Upper lobe of left lung (tissue), 4 donors: ENCODE measurements around the gene TSPEAR.

Source experiments
- POLR2AphosphoS5 ChIP-seq, 2 donors: sonication (generic); formaldehyde crosslinking; IDR thresholded peaks; one replicate each; pipeline ENCODE4 v1.5.1; 2017; ENCODE audit warnings: antibody characterized with exemption in 2 of 2
- TF ChIP-seq, protein P1 (sequence below), 6 experiments: fragments of 450-650 bp in 4 of 6; fragments of 200-600 bp in 2 of 6; sonication (generic) in 2 of 6; IDR thresholded peaks; one replicate each; pipeline ENCODE4 v1.5.1; 2016 to 2019; ENCODE audit warnings: antibody characterized with exemption in 6 of 6

DNA sequence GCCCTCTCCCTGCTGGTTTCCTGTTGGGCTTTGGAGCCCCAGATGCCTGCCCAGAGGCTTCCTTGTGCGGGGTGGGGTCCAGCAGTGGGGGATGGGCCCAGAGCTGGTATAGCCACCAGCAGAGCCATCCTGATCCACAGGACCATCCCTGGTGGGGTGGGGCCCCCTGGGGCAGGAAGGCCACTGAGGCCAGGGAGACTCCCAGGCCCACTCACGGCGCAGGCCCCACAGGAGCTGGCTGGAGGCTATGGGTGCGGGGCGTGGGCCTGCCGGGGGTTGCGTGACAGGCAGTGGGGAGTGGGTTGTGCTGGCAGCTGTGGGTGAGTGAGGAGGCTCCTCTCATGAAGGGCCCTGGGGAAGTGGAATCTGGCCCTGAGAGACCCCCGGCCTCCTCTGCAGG, 250.4 kb downstream of the TSPEAR start:
- no peak for TF ChIP-seq POLR2AphosphoS5 (IDR thresholded peaks at IDR 0.05)
- TF ChIP-seq, protein P1, sequence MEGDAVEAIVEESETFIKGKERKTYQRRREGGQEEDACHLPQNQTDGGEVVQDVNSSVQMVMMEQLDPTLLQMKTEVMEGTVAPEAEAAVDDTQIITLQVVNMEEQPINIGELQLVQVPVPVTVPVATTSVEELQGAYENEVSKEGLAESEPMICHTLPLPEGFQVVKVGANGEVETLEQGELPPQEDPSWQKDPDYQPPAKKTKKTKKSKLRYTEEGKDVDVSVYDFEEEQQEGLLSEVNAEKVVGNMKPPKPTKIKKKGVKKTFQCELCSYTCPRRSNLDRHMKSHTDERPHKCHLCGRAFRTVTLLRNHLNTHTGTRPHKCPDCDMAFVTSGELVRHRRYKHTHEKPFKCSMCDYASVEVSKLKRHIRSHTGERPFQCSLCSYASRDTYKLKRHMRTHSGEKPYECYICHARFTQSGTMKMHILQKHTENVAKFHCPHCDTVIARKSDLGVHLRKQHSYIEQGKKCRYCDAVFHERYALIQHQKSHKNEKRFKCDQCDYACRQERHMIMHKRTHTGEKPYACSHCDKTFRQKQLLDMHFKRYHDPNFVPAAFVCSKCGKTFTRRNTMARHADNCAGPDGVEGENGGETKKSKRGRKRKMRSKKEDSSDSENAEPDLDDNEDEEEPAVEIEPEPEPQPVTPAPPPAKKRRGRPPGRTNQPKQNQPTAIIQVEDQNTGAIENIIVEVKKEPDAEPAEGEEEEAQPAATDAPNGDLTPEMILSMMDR (IDR thresholded peaks at IDR 0.05), result no peak
